HG02759 (cell line): Measurements from ENCODE around the gene FER.
"Not testable (repeated sequence)": the region's sequence is repeated elsewhere in the genome, so short reads cannot be mapped to it uniquely, and the experiment has no call there.

Source experiments
- ATAC-seq: cut with Tn5 transposase; IDR thresholded peaks from one replicate; pipeline ENCODE4 v1.9.1; 2021; ENCODE audit warnings: mild to moderate bottlenecking, moderate library complexity; ENCODE audit not compliant: unreplicated experiment

The FER gene

DNA sequence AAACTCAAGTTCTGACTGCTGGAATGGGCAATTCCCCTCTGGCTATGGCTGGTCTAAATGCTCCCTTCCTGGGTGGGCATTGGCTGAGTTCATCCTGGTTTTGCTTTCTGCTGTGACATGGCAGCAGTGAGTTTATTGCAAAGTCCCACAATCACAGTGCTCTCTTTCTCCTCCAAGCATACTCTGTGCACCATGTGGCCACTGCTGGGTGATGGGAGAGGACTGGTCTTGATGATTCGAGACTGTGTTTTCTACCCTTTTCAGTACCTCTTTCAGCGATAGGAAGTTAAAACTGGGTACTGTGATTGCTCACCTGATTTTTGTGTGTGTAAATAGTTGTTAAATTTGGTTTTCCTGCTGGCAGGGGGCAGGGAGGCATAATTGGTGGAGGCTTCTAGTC lies 49.7 kb downstream of the FER start:
- ATAC-seq = no peak

DNA sequence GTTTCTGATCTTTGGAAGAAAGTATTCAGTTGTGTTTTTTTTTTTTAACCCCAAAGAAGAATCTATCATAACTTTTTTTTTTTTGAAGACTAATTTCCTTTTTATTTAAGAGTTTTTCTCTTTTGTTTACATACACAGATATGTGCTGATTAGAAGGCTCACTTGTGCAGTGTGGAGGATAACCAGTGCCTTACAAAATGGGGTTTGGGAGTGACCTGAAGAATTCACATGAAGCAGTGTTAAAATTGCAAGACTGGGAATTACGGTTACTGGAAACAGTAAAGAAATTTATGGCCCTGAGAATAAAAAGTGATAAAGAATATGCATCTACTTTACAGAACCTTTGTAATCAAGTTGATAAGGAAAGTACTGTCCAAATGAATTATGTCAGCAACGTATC lies 50.3 kb downstream of the FER start:
- no peak for ATAC-seq

DNA sequence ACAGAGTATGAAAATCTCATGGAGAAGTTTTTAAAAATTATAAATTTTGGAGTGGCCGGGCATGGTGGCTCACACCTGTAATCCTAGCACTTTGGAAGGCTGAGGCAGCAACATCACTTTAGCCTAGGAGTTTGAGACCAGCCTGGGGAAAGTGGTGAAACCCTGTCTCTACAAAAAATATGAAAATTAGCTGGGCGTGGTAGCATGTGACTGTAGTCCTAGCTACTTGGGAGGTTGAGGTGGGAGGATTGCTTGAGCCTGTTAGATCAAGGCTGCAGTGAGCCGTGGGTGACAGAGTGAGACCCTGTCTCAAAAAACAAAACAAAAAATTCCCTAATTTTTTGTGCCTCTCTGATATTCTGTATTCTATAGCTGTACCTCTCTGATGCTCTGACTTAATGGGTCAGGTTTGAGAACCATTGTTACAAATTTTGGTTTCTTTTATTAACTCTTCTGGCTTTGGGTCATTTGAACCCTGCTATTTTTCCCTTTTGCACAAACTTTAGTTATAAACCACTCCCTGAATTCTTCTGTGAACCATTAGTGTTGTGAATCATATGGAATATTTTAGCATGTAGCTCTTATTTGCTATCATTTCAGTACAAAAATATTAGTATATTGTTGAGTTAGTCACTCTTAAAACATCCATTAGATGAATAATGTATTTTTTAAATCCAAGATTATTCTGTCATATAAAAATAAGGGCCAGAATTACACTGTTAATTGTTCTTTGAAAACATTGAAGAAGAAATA lies 51.0 kb downstream of the FER start:
- ATAC-seq = no peak

DNA sequence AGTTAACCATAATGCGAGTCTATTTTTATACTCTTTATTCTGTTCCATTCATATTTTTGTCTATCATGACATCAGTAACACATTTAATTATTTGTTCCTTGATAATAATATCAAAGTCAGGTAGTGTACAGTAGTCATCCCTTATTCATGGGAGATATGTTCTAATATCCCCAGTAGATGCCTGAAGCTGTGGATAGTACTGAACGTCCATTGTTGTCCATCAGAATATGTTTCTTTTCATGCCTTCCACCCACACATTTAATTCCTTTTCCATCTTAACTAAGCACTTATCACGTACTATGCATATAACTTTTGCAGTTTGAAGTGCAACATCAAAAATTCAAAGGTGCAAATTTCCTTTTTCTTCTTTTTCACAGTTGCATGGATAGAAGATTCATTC lies 53.6 kb downstream of the FER start:
- ATAC-seq = no peak

DNA sequence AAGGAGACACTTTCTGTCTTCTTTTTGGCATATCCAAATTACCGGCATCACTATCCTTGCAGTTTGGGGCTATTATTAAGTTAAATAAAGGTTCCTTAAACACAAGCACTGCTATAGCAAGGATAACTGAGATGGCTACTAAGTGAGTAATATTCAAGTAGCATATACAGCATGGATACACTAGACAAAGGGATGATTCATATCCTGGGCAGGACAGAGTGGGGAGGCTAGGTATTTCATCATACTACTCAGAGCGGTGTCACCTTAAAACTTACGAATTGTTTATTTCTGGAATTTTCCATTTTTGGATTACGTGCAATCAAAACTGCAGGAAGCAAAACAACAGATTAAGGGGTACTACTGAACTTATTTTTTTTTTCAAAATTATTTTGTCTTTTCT lies 54.1 kb downstream of the FER start:
- ATAC-seq = no peak

DNA sequence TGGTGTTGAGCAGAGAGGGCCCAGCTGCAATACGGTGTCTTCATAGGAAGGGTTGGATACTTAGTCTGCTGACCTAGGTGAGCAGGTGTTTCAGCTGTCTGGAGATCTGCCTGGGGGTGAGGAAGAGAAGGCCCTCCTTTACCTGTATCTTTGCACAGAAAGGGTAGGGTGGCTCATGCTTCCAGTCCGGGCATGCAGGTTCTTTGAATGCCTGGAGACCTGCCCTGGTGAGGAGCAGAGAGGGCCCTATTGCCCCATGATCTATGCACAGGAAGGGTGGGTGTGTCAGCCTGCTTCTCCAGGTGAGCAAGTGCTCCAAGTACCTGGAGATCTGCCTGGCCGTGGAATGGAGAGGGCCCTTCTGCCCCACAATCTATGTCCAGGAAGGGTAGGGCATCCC lies 63.0 kb downstream of the FER start:
- ATAC-seq = no peak

DNA sequence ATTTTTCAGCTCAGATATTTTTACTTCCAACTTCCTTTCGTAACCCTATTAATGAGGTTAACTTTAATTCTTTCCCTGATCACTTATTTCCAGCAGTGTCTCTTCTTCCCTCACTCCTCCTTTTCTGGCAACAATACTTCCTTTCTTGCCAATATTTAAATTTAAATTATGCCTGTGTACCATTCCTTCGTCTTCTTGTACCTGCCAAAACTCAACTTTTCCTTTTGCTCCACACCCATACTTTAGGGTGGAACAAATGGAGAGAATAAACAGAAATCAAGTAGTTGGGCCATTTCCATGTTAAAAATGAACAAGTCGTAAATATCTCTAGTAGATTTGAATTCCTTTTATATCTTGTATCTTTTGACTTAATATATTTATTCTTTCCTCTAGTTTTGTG lies 66.0 kb downstream of the FER start:
- no peak for ATAC-seq

DNA sequence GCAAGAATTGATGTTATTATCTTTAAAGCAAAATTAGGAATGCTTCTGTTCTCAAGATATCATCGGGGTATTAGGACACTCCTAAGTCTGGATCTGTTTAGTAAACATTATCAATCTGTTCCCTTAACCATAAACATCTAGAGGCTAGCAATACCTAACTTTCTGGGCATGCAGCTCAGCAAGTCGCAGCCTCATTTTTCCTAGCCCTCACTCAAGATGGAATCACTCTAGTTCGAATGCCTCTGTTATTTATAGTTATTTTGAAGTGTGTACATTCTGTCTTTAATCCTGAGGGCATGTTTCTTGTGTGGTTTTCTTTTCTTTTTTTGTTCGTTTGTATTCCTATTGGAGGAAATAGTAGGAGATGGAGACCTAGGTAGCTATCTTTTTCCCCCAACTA lies 66.9 kb downstream of the FER start:
- ATAC-seq = no peak

DNA sequence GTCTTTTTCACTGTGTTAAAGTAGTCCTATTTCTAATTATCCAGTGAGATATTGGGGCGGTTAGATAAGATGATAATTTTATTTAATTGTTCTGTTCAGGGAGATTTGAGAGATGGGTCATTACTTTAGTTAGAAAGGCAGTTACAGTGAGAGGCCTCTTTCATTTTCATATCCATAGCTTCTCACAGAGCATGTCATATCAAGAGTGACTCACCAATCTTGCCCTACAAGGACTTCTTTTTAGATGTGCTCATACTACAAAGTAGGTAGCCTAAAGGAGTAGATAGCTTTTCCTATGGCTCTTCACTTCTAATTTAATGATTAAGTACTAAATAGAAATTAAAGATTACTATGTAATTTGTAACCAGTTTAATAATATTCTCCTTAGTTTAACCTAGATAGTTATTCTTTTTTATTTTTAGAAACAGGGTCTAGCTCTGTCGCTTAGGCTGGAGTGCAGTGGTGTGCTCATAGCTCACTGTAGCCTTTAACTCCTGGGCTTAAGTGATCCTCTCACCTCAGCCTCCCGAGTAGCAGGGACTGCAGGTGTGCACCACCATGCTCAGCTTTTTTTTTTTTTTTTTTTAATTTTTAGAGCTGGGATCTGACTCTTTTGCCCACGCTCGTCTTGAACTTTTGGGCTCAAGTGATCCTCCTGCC lies 71.0 kb downstream of the FER start:
- ATAC-seq = peak; percentile 99

DNA sequence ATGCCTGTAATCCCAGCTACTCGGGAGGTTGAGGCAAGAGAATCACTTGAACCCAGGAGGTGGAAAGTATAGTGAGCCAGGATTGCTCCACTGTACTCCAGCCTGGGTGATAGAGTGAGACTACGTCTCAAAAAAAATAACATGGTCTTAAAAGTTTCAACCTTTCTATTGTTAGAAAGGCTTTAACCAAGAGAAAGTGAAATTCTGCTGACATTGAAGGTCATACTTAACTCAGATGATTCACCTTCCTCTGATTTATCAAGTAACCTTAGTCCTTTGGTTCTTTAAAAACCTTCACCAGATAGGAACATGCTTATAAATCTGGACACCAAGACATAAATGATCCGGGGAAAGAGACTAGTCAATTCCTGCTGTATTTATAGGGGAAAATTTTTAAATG lies 73.3 kb downstream of the FER start:
- ATAC-seq = no peak

DNA sequence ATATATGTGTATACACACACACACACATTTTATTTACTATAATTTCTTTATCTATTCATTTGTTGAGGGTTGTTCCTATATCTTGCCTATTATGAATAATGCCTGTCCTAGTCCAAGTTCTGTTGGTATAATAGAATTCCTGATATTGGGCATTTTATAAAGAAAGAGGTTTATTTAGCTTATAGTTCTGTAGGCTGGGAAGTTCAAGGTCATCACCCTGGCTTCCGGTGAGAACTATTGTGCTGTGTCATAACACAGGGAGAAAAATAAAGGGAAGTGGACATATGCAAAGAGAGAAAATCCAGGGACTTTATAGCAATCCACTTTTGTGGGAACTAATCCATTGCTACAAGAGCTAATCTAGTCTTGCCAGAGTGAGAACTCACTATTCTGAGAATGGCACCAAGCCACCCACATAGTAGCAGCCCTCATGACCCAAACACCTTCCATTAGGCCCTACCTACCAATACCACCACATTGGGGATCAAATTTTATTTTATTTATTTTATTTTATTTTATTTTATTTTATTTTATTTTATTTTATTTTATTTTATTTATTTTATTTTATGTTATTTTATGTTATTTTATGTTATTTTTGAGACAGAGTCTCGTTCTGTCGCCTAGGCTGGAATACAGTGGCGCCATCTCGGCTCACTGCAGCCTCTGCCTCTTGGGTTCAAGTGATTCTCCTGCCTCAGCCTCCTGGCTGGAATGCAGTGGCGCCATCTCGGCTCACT lies 74.7 kb downstream of the FER start:
- no peak for ATAC-seq

DNA sequence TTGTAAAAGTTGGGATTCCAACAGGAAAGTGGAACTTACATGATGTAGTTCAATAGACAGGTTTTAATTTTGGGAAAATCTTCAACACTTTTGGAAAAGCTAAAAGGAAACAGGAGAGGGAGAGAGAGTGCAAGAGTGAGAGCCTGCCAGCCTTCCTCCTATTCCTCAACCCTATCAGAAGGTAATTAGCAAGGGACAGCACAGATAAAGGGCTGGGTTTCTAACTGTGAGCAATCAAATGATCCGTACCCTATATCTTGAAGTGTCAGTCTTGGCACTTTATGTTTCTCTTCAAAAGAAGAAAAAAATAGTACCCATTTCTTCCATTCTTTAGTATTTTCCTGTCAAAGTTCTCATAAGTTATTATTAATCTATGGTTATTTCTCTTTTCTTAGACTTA lies 79.4 kb downstream of the FER start:
- no peak for ATAC-seq

DNA sequence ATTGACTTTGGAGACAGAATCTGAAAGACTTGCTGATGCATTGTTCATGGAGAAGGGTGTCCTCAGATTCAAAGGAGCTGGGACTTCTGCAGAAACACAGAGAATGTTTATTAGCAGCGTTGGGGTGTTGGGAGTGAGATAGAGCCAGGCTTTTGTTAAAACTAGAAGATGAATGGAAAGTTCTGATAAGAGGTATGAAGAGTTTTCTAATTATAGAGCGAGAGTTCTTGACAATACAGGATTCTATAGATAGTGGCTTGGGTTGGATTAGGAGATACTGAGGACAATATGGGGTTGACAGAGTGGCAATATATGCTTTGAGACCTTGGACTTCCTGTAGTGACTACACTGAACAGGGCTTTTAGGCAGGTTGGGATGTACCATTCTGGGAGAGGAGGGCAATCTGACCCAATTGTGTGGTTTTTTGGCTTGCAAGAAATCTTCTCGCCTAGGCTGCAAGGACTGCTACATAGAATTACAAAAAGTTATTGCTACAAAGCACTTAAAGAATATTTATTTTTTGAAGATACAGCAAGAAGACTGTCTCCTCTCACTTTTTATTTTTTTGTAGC lies 83.1 kb downstream of the FER start:
- ATAC-seq = no peak

DNA sequence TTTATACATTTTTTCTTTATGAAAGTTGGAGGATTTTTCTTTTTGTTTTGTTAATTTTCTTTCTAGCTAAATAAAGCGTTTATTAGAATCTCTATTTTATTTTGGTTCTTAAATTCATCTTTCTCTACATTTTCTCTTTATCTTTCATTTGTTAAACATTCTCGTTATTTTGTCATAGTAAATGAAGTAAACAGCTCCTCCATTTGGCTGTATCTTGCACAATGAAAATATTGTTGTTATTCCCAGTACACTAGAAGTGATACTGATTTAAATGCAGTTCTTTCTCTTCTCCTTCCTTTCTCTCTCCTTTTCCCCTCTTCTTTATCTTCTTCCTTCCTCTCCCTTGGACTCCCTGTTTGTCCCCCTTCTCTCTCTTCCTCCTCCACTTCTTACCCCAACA lies 88.8 kb downstream of the FER start:
- no peak for ATAC-seq

DNA sequence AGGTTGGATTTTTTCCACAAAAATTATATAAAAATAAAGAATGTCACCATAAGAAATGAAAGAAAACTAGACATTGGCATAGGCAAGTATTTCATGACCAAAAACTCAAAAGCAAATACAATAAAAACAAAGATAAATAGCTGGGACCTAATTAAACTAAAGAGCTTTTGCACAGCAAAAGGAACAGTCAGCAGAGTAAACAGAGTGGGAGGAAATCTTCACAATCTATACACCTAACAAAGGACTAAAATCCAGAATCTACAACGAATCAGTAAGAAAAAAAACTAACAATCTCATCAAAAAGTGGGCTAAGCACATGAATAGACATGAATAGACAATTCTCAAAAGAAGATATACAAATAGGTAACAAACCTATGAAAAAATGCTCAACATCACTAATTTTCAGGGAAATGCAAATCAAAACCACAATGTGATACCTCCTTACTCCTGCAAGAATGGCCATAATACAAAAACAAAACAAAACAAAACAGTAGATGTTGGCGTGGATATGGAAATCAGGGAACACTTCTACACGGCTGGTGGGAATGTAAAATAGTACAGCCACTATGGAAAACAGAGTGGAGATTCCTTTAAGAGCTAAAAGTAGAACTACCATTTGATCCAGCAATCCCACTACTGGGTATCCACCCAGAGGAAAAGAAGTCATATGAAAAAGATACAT lies 94.7 kb downstream of the FER start:
- not testable (repeated sequence) for ATAC-seq

DNA sequence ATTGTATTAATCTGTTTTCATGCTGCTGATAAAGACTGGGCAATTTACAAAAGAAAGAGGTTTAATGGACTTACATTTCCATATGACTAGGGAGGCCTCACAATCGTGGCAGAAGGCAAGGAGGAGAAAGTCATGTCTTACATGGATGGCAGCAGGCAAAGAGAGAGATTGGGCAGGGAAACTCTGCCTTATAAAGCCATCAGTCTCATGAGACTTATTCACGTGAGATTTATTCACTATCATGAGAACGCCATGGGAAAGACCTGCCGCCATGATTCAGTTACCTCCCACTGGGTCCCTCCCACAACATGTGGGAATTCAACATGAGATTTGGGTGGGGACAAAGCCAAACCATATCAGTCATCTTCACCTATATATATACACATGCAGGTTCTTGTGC lies 103.4 kb downstream of the FER start:
- ATAC-seq = not testable (repeated sequence)

DNA sequence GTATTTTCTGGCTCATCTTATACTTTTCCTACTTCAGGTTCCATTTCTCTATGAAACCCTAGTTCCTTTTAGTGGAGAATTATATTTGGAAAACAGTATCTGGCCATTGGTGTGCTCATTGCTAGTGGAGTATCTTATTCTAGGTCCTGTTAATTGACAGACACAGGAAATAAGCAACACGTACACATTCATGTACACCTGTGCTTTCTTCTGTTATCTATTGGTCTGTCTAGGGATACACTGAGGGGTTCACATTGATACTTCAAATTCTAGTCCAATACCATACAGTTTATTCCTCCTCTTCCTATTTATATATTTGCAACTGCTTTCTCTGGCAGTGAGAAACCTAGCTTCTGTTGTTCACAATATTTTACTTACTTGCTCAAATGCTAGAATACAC lies 110.2 kb downstream of the FER start:
- no peak for ATAC-seq

DNA sequence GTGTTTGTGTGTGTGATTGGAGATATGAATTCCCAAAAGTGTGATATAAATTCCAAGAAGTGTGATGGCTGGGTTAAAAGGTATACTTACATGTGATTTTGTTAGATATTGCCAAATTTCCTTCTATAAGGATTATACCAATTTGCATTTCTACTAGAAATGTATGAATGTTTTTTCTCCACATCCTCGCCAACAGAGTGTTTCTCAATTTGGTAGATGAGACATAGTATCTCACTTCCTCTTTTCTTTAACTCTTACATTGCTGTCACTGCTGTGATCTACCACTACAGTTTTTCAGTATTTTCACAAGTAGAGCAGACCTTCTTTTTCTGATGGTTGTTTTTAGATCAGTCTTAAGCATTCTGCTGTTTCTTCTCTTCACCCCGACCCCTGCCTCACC lies 111.3 kb downstream of the FER start:
- peak; percentile 96 for ATAC-seq

DNA sequence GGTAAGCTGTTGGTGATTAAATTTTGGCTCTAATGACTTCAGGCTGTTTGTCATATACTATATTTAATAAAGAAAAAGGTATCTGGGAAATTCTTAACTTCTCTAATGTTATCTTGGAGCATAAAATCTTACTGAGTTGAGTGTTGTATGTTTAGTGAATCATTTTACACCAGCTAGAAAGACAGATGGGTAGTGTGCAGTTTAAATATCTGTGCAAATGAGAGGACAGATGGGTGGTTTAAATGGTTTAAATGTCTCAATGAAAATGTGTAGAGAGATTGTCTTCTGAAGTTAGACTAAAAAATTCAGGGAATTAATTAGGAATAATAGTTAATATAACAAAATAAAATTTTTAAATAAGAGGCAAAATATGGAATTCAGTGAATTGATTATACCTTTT lies 114.5 kb downstream of the FER start:
- no peak for ATAC-seq

DNA sequence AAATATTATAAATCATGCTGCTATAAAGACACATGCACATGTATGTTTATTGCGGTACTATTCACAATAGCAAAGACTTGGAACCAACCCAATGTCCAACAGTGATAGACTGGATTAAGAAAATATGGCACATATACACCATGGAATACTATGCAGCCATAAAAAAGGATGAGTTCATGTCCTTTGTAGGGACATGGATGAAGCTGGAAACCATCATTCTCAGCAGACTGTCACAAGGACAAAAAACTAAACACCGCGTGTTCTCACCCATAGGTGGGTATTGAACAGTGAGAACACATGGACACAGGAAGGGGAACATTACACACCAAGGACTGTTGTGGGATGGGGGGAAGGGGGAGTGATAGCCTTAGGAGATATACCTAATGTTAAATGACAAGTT lies 118.4 kb downstream of the FER start:
- ATAC-seq = not testable (repeated sequence)

DNA sequence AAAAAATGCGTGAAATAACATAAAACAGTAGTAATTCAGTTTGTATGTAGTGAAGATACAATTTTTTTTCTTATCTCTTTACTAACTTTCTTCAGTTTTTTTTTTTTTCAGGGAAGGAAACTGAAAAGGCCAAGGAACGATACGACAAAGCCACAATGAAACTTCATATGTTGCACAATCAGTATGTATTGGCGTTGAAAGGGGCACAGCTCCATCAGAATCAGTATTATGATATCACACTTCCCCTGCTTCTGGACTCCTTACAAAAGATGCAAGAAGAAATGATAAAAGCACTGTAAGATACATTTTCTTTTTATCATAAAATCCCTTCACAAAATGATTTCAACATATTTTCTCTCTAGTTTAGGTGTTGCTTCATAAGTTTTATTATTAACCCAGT lies 120.0 kb downstream of the FER start:
- ATAC-seq = no peak
